HG02588 (cell line): Measurements from ENCODE around the gene DISC1.

ENCODE experiments used
- ATAC-seq: cut with Tn5 transposase; IDR thresholded peaks from one replicate; pipeline ENCODE4 v1.9.1; 2021; ENCODE audit warnings: mild to moderate bottlenecking, moderate library complexity; ENCODE audit not compliant: unreplicated experiment

Gene DISC1

DNA sequence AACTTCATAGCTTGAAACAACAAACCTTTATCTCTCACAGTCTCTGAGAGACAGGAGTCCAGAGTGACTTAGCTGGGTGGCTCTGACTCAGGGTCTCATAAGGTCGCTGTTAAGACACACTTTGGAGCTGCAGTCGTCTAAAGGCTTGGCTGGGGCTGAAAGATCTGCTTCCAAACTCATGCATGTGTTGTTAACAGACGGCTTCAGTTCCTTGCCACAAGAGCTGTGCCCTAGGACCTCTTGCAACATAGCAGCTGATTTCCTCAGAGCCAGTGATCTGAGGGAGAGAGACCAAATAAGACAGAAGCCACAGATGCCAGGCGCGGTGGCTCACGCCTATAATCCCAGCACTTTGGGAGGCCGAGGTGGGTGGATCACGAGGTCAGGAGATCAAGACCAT lies 176.8 kb downstream of the DISC1 start:
- ATAC-seq = no peak

DNA sequence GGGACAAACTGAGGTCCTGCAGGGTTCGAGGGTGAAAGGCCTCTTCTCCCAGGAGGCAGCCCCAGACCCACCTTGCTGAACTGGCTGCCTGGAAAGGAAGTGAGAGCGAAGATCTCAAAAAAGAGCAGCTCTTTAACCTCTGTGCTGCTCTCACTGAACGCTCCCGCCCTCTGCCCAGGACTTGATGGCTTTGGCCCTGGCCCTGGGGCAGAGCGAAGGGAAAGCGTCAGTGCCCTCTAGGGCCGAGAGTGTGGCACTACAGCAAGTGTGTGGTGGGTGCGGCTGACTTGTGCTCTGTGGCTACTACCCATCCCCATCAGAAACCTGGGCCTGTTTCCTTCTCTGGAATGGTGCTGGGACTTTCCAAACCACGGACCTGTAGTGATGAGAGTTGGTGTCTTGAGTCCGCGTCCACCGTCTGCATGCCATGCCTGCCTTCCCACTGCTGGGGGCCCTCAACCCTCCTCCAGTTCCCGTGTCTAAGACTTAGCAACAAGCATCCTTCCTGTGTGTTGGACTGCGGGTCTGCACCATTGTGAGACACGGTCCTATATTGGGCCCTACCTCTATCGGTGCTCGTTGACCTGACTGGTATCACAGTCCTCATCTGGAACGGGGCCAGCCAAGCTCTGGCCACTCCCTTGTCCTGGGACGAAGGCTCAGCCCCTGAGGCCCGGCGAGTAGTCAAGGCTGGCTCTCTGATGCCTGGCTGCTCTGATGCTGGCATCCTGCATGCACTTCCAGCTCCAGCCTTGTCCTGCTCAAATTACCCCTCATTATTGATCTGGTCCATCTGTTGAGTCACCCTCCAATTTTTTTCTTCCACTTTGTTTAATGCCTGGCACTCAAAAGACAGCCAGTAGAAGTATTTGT lies 180.3 kb downstream of the DISC1 start:
- peak; percentile 81 for ATAC-seq

DNA sequence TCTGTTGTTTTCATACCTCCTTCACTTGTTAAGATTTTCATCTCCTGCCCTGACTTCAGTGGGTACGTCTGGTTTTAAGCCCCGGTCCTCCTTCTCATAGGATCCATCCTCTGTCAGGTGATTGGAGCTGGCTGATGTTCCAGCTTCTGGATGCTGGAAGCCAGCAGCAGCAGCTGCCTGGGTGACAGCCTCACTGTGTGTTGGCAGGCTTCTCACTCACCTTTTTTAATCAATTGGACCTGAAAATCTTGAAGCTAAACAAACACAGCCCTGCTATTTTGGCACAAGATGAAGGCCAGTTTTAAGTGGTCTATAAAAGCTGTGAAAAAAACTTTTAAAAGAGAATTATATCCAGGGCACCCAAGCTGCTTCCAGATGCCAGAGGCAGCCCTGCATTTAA lies 181.0 kb downstream of the DISC1 start:
- ATAC-seq = no peak

DNA sequence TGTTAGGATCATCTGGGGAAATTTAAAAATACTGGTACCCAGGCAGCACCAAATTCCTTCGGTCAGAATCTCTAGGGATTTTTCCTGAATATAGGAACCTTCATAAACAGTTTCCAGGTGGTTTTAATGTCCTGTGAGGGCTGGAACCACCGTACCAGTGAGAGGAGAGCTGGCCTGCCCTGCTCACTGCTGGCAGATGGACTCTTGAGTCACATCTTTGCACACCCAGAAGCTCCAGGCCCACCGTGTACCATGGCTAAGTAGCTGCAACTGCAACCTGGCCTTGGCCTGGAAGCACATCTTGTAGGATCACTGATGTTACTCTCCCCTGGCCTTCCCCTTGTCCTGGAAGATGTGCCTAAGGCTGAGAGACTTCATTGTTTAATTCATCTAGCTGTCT lies 181.5 kb downstream of the DISC1 start:
- no peak for ATAC-seq

DNA sequence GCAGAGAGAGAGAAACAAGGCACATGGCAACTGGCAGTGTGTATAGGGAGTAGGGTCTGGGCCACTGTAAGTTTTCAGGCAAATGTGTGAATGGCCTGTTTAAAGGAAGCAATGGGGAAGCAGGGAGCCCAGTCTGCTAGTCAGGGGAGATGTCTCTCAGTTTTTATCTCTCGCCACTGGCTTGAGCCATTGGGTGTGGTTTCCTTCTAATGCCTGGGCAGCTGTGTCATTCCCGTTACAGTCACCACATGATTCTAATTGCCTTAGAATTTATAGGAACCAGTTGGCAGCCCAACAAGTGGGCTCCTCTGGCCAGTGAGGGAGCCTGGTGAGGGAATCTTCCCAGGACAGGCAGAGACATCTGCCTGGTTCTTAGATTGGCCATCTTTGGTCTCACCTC lies 182.4 kb downstream of the DISC1 start:
- no peak for ATAC-seq

DNA sequence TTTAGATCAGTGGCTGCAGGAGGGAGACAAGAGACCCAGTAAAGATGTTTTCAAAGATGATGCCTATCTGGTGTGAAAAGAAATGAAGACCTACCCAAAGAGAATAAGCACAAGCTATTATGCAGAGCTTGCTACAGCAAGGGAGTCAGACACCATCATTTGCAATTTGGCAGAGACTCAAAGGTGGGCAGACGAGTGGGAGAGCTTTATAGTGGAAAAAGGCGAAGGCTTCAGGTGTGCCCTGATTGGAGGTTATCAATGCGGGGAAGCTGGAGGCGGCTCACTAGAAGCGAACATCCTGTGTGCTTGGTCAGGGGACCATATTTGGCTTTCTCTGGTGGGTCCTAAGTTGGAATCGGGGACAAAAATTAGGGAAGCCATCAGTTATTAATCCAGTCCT lies 183.8 kb downstream of the DISC1 start:
- no peak for ATAC-seq

DNA sequence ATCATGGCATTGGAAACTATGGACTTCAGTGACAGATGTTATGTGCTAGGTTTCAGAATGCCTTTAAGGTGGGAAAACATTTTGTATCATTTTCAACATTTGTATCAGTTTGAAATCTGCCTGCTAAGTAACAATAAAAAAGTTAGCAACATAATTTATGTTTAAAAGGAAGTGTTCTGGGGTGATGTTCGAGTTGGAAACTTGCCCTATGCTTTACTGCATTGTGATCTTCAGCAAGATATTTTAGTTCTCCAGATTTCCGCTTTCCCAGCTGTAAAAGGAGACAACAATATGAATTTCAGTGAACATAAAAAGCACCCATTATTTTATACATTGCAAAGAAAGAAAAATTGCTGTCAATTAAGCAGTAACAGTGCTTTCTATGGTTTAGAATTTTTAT lies 187.4 kb downstream of the DISC1 start:
- no peak for ATAC-seq

DNA sequence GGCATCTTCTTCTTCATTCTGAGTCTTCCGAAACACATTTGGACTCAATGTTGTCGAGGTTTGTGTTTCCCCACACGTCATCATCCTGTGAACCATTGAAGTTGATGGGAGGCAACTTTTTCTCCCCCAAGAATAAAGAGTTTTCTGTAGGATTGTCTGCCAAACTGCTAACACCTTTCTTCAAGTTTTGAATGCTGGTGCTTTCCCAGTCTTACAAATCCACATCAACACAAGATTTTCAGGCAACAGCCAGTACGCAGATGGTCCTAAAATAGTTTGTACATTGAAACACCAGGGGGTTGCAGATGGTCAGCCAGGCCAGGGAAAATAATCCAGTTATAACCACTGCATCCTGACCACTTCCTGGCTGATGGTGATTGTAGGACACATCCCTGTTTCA lies 187.9 kb downstream of the DISC1 start:
- ATAC-seq = no peak

DNA sequence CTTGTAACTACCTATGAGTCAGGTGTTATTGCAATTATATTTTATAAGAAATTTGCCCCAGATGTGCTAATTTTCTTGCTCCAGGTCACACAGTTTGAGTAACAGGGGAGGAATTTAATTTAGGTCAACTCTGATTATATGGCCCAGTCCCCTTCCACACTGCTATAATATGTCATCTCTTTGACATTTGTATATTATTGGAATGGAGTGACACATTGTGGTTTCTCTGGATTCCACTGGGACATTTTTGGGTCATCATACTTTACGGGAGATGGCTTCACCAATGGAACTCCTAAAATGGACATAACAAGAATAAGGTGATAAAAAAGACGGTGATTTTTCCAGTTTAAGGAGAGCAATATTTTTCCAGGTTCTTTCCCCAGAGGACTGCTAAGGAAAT lies 191.2 kb downstream of the DISC1 start:
- ATAC-seq = no peak

DNA sequence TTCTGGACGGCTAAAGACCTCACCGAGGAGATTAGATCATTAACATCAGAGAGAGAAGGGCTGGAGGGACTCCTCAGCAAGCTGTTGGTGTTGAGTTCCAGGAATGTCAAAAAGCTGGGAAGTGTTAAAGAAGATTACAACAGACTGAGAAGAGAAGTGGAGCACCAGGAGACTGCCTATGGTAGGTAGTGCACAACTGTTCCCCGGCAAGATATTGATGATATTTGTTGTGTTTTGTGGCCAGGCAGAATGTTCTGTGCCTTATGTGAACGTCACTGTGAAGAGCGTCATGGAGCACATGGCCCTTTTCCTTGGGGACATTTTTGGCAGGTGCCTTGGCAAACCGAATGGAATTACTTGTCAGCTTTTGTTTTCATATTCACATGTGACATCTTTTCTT lies 191.7 kb downstream of the DISC1 start:
- ATAC-seq = no peak

DNA sequence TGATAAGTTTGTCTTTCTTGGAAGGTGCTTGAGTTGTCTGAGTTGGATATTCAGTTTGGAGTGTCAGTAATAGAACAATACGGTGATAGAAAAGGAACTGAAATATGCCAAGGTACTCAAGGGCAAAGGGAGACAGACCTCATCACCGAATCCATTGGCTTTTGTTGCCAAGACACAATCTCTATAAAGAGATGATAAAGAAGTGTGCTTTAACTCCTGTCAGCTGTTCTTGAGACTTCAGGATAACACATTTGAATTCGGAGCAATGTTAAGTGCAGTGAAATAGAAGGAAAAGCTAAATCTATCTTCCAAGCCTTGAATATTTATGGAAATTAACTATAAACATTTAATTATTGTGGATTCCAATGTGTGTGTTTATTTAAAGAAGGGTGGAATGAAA lies 194.7 kb downstream of the DISC1 start:
- ATAC-seq = no peak

DNA sequence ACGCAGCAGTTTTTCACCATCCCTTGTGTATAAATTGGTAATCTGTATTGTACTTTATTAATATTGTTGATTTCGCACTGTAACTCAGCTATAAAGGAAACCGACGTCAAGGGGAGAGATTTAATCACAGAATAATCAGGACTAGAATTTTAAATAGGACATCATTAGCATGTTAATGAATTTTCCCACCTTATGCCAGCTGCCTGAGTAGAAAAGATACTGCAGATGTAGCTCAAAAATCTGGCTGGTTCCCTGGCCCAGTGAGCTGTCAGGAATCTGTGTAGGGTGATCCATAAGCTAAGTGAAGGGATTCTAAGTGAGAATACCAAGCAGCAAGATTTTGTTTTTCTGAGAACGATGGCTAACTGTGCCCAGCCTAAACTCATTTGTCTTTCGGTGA lies 195.5 kb downstream of the DISC1 start:
- no peak for ATAC-seq

DNA sequence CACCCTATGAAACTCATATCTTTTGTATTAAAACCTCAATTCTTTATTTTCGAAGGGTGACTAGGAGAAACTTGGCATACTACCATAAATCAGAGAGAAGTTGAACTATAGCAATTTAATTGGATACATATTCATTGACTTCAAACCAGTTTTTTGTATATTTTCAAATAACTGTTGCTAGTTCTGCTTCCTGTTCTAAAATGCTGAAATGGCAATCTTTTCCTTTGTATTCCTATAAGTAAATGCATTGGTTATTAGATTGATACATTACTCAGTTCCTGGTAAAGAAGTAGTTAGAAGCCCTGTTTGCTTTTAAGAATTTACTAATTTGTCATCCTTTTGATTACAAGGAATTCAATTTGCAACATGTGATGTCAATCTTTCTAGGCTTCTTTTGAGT lies 200.0 kb downstream of the DISC1 start:
- ATAC-seq = no peak

DNA sequence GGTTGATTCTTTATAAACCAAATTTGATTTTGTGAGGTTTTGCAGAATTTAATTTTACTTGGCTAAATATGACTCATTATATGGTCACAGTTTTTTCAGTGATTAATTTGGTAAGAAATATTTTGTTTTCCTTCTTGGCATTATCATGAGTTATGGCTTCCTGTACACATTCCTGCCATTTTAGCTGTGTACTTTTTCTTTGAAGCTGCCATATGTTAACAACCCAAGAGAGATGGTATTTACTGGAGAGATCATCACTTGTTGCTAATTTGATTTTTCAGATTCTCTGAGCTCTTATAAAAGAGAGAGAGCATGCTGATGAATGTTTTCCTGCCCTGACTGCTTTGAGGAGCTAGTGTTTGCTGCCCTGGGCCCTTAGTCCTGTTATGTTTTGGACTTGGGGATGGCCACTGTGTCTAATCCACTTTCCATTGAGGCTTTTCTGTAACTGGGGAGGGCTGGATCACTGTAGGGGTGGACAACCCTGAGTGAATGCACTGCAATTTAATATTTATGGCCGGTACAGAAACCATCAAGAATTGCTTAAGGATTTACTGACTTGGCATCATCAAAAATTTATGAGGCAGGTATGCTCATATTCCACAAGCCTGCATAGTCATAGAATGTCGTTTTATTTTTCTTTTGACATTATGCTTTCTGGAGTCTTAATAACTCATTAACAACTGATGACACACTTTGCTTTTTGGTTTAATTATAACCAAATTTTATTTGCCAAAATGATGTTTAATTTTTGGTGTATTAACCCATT lies 200.9 kb downstream of the DISC1 start:
- no peak for ATAC-seq

DNA sequence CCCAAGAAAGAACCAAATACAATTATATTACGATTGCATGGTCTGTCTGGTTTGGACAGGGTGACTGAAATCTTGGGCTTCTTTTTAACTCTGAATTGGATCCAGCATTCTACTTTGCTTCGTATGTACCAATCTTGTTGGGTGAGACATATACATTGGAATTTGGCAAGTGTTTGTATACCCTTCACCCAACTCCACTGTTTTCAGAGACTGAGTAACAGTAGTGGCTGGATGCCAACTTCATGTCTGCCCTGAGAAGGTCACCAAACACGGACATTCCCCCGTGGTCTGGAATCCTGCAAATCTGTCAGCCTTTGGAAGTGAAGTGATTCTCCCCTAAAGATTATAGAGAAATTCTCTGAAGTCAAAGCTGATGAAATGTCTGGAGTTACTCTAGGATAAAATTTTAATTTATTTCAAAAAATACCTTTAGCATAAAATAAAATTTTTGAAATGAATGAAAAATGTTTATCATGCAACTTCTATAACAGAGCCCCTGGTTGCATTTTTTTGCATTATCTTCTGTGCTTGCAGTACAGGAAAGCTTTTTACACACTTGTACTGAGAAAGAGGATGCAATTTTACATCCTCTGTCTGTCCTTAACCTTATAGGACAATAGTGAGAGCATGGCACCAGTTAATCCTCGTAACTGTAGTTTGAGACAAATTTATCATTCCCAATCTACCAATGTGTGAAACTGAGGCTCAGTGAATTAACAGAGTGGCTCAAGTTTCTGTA lies 201.8 kb downstream of the DISC1 start:
- ATAC-seq = no peak

DNA sequence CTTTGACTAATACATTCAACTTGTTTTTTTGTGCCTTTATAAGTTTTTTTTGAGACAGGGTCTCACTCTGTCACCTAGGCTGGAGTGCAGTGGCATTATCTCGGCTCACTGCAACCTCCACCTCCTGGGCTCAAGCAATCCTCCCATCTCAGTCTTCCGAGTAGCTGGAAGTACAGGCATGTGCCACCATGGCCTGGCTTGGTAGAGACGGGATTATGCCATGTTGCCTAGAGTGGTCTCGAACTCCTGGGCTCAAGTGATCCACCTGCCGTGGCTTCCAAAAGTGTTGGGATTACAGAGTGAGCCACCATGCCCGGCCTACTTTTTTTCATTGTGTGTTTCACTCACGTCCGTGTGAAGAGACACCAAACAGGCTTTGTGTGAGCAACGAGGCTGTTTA lies 202.7 kb downstream of the DISC1 start:
- no peak for ATAC-seq

DNA sequence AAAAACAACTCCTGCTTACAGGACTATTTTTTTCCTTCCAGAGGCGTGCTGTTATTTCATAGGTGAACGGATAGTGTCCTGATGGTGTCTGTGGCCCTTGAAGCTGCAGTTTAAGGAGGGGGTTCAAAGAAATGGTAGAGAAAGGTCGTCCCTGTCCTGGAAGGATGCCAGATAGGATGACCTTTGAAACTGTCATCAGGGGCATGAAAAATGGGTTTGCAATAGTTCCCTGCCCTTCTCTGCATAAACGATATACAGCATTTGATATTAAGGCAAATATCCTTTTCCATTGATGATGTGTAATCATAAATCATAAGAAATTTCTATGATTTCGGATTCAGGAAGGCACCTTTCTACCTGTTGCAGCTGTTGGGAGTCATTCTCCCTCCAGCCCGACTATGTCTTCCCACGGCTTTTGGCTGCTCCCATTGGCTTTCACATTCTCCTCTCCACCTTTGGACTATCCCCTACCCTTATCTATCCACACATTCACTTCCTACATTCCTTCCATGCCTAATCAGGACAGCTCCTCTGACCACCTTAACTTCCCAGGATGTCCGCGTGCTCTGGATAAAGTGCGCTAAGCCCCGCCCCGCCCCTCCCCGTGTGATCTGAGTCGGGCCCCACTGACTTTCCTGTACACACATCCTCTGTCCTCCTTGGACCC lies 209.8 kb downstream of the DISC1 start:
- no peak for ATAC-seq

DNA sequence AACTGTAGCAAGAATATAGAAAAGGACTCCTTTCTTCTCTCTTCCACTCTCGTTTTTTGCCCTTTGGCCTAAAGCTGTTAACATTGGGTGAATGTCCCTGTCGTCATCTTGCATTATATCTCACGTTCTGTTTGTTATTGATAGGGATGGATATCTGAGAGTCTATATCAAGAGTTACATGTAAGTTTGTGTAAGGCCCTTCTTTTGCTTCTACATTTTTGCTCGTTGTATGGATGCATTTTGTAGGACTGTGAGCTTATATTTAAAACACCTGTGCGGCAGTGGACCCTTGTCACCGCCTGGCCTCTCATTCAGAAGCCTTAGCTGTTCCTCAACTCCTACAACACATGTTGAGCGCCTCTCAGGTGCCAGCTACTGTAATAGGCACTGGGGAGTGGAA lies 211.9 kb downstream of the DISC1 start:
- no peak for ATAC-seq

DNA sequence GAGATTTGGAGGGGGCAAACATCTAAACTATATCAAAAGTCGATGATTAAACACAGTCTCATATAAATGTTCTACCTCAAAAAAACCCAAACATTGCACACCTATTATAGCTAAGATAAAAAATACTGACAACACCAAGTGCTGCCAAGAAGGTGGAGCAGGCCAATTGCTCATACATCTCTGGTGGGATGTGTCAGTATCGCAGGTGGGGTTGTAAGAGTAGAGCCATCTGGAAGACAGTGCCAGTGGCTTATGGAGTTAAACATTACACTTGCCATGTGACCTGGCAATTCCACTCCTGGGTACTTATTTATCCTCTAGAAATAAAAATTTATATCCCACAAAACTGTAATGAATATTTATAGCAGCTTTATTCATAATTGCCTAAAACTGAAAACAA lies 213.4 kb downstream of the DISC1 start:
- no peak for ATAC-seq

DNA sequence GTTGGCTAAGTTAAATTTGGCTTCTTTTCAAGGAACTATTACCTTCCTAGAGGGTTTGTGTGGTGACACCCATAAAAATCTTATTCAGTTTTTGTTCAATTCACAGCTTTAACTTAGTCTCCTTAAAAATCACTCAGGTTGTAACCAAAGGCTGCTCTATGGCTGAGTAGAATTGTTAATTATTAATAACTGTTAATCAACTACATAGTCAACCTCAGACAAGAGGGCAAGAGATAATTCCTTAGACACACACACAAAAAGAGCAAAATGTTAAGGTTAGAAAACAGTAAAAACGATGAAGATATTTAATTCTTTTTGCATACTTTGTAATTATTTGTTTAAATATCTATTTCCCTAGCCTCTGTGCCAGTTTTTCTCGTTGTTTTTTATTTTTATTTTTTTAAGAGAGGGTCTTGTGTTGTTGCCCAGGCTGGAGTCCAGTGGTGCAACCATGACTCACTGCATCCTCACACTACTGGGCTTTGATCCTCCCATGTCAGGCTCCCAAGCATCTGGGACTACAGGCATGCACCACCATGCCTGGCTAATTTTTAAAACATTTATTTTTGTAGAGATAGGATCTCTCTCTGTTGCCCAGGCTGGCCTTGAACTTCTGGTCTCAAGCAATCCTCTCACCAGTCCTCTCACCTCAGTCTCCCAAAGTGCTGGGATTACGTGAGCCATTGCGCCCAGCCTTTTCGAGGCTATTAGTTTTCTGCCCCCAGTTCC lies 215.2 kb downstream of the DISC1 start:
- no peak for ATAC-seq
